Fibroblast of lung (primary cell): ENCODE measurements around the gene PEPD.

ENCODE experiments used
- EZH2 ChIP-seq: IDR thresholded peaks from 2 replicates; pipeline ENCODE4 v1.5.1; 2012; ENCODE audit warnings: low read length, control low read depth, mild to moderate bottlenecking; ENCODE audit errors: missing control alignments
- TF ChIP-seq, protein P1 (sequence below), 2 donors: IDR thresholded peaks in 1 of 2; conservative IDR thresholded peaks in 1 of 2; 1 replicate in 1 of 2; 2 replicates in 1 of 2; pipeline ENCODE4 v1.5.1; 2011 to 2012; ENCODE audit warnings: low read length in 2 of 2, control low read depth in 1 of 2, inconsistent platforms in 1 of 2, low read depth in 1 of 2, mild to moderate bottlenecking in 1 of 2

GRCh38 chr19:33394723-33395560 is 126.6 kb downstream of the PEPD start:
- TF ChIP-seq, protein P1, sequence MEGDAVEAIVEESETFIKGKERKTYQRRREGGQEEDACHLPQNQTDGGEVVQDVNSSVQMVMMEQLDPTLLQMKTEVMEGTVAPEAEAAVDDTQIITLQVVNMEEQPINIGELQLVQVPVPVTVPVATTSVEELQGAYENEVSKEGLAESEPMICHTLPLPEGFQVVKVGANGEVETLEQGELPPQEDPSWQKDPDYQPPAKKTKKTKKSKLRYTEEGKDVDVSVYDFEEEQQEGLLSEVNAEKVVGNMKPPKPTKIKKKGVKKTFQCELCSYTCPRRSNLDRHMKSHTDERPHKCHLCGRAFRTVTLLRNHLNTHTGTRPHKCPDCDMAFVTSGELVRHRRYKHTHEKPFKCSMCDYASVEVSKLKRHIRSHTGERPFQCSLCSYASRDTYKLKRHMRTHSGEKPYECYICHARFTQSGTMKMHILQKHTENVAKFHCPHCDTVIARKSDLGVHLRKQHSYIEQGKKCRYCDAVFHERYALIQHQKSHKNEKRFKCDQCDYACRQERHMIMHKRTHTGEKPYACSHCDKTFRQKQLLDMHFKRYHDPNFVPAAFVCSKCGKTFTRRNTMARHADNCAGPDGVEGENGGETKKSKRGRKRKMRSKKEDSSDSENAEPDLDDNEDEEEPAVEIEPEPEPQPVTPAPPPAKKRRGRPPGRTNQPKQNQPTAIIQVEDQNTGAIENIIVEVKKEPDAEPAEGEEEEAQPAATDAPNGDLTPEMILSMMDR (conservative IDR thresholded peaks at IDR 0.05 in 1 of 2, IDR thresholded peaks at IDR 0.05 in 1 of 2; ENCODE audit: low read depth in 1 of 2, low read length in 2 of 2): no peak
- TF ChIP-seq EZH2: no peak
